ENCODE data around the gene KDM7A.

DNA sequence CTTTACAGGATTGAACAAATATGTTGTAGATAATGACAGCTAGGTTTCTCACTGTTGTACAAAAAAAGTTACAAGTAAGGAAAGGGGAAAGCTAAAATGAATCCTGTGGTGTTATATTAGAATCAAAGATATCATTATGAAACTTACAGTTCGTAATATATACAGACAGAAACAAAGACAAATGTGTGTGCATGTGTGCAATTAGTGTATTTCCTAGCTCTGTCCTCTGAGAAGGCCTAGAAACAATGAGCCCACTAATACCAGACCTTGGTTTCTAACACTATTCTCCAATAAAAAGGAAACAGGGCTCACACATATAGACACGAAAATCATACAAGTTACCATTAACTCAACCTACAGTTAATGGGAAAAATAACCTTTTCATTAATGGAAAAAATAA is 8.0 kb downstream of the KDM7A start:
- TF ChIP-seq CTCF (IDR thresholded peaks at IDR 0.05; ENCODE audit: poor library complexity, severe bottlenecking) (no peak), MXI1 (conservative IDR thresholded peaks at IDR 0.05; ENCODE audit: poor library complexity, severe bottlenecking) (no peak)

All from neural cell (in vitro differentiated cells).